GM12878 (cell line): ENCODE results near the gene FAM76A. TPM values are rescaled to one million over a fixed set of nuclear protein-coding genes. Genes with fewer than 3 reads are reported as not detected.

Source experiments
- ATAC-seq: fragments of 200-7000 bp; cut with Tn5 transposase; 3 replicates; pipeline ENCODE4 v1.9.1; 2020; ENCODE audit warnings: mild to moderate bottlenecking, moderate library complexity
- BruUV-seq: library from RNA; stranded (reverse); fragments of 400-500 nt; replicated peaks from 2 replicates; lab custom pipeline; 2021; lab: Mats Ljungman, UMichigan
- CTCF ChIA-PET: fragments of 300-600 bp; sonication (Branson Sonifier 250); formaldehyde crosslinking; extraction: SDS; loops from one replicate; lab custom pipeline; 2021; ENCODE audit warnings: inconsistent platforms; lab: Yijun Ruan, JAX
- POLR2A ChIA-PET: fragments of 350-600 bp; formaldehyde crosslinking; extraction: SDS; loops from one replicate; lab custom pipeline; 2021; ENCODE audit warnings: inconsistent platforms; lab: Charles Lee
- RAD21 ChIA-PET: fragments of 300-600 bp; sonication (Branson Sonifier 250); formaldehyde crosslinking; loops from one replicate; lab custom pipeline; 2023; ENCODE audit warnings: antibody characterized with exemption; ENCODE audit not compliant: unreplicated experiment; lab: Charles Lee
- SMC1A ChIA-PET: fragments of 300-600 bp; sonication (Branson Sonifier 250); formaldehyde crosslinking; loops from one replicate; lab custom pipeline; 2023; ENCODE audit not compliant: unreplicated experiment, uncharacterized antibody; lab: Charles Lee
- DNase-seq: peaks from one replicate; pipeline ENCODE4 v3.0.0-alpha.2; 2011; ENCODE audit warnings: low read depth, low spot score
- FAIRE-seq: peaks from 3 replicates; lab custom pipeline; 2011; peaks lifted over from hg19 to GRCh38; lab: Jason Lieb, UNC
- H2AFZ ChIP-seq: 2 replicates; pipeline ENCODE4 v1.6.0; 2011; ENCODE audit warnings: low read depth, low read length, control low read depth; ENCODE audit not compliant: control insufficient read depth
- H3K27ac ChIP-seq: 2 replicates; pipeline ENCODE4 v1.5.1; 2011; ENCODE audit warnings: control low read depth; ENCODE audit not compliant: control insufficient read depth, insufficient read depth
- H3K27me3 ChIP-seq, 2 experiments: replicated peaks in 1 of 2; 2 replicates each; pipeline versions ENCODE4 v1.6.0 to v1.6.1; 2011; ENCODE audit warnings: low read length in 1 of 2; ENCODE audit not compliant: control insufficient read depth in 2 of 2, insufficient read depth in 2 of 2
- H3K36me3 ChIP-seq, 2 experiments: 2 replicates each; pipeline ENCODE4 v1.5.1; 2011; ENCODE audit warnings: low read length in 1 of 2; ENCODE audit not compliant: control insufficient read depth in 2 of 2, insufficient read depth in 2 of 2
- H3K4me1 ChIP-seq: 2 replicates; pipeline ENCODE4 v1.6.1; 2011; ENCODE audit warnings: mild to moderate bottlenecking, low read length, moderate library complexity, mixed read lengths; ENCODE audit not compliant: control insufficient read depth, insufficient read depth
- H3K4me2 ChIP-seq: 2 replicates; pipeline ENCODE4 v1.6.0; 2011; ENCODE audit warnings: control low read depth; ENCODE audit not compliant: control insufficient read depth, insufficient read depth
- H3K4me3 ChIP-seq: fragments of 200-600 bp; sonication (generic); 2 replicates; pipeline ENCODE4 v1.5.1; 2016
- H3K79me2 ChIP-seq: 2 replicates; pipeline ENCODE4 v1.6.0; 2011; ENCODE audit warnings: low read length; ENCODE audit not compliant: control insufficient read depth, insufficient read depth
- H3K9ac ChIP-seq: 2 replicates; pipeline ENCODE4 v1.8.0; 2011; ENCODE audit warnings: low read length, control low read depth, mixed read lengths; ENCODE audit not compliant: control insufficient read depth, insufficient read depth
- H3K9me3 ChIP-seq: replicated peaks from 3 replicates; pipeline ENCODE4 v1.5.1; 2011; ENCODE audit warnings: mild to moderate bottlenecking, low read length; ENCODE audit not compliant: control insufficient read depth, insufficient read depth
- H4K20me1 ChIP-seq: 2 replicates; pipeline ENCODE4 v1.6.0; 2011; ENCODE audit not compliant: control insufficient read depth, insufficient read depth
- ESRRA ChIP-seq: IDR thresholded peaks from 2 replicates; pipeline ENCODE4 v1.6.1; 2012; ENCODE audit warnings: mild to moderate bottlenecking, low read length, improper control_type of control experiment
- FOS ChIP-seq: IDR thresholded peaks from 3 replicates; pipeline ENCODE4 v1.6.1; 2011; ENCODE audit warnings: borderline replicate concordance; ENCODE audit not compliant: insufficient read length; ENCODE audit errors: extremely low read depth
- JUNB ChIP-seq: IDR thresholded peaks from 2 replicates; pipeline ENCODE4 v1.6.1; 2016; ENCODE audit warnings: antibody characterized with exemption, mild to moderate bottlenecking
- SIN3A ChIP-seq: IDR thresholded peaks from 2 replicates; pipeline ENCODE4 v1.6.1; 2012; ENCODE audit warnings: low read depth, low read length, improper control_type of control experiment
- ZNF217 ChIP-seq: fragments of 450-650 bp; IDR thresholded peaks from 2 replicates; pipeline ENCODE4 v1.6.1; 2017; ENCODE audit warnings: antibody characterized with exemption, mild to moderate bottlenecking
- WGBS: methylation state at CpG from one replicate; pipeline ENCODE4 v1.1.6; 2016; ENCODE audit warnings: low lambda C conversion rate; ENCODE audit not compliant: insufficient replicate concordance, insufficient coverage; ENCODE audit errors: missing lambda C conversion rate; 5-methylcytosine and 5-hydroxymethylcytosine counted together
- in situ Hi-C: fragments of 300-500 bp; cut with MboI; formaldehyde crosslinking; loops from 9 replicates; pipeline ENCODE4 v1.14.3; 2018; ENCODE audit warnings: mixed read lengths
- intact Hi-C: fragments of 100-400 bp; cut with micrococcal nuclease; formaldehyde crosslinking; loops from one replicate; pipeline ENCODE4 v1.14.2; 2022; ENCODE audit not compliant: unreplicated experiment
- polyA plus RNA-seq, 11 experiments: library from polyadenylated mRNA; depleted of rRNA in 4 of 11; unstranded in 6 of 11; stranded (reverse) in 5 of 11; fragments of >200 nt; fragmentation: Nextera tagmentation in 4 of 11; fragmentation: Illumina TruSeq in 1 of 11; extraction: Ambion mirVana in 4 of 11; extraction: Trizol in 1 of 11; gene quantifications; 1 replicate in 1 of 11; 2 replicates in 10 of 11; pipeline versions ENCODE4 v1.2.1 to v1.2.3, GENCODE V29; 2011 to 2016; ENCODE audit warnings: inconsistent platforms in 2 of 11, missing spikeins in 2 of 11, low read depth in 1 of 11
- total RNA-seq, 4 experiments: library from RNA; depleted of rRNA in 3 of 4; stranded (reverse); fragments of >200 nt in 3 of 4; fragmentation: Illumina TruSeq in 1 of 4; extraction: Trizol in 1 of 4; gene quantifications; 2 replicates each; pipeline versions ENCODE4 v1.2.1 to v1.2.3, GENCODE V29; 2013 to 2021
- TF ChIP-seq, protein P1 (sequence below): fragments of 450-650 bp; IDR thresholded peaks from 2 replicates; pipeline ENCODE4 v1.6.1; 2017; ENCODE audit warnings: antibody characterized with exemption, mild to moderate bottlenecking, moderate library complexity
- TF ChIP-seq, protein P2 (sequence below): IDR thresholded peaks from 2 replicates; pipeline ENCODE4 v1.6.1; 2012; ENCODE audit warnings: low read depth, low read length, improper control_type of control experiment
- TF ChIP-seq, protein P3 (sequence below): IDR thresholded peaks from 2 replicates; pipeline ENCODE4 v1.6.1; 2012; ENCODE audit warnings: low read depth, low read length, improper control_type of control experiment
- TF ChIP-seq, protein P4 (sequence below): fragments of 150-350 bp; IDR thresholded peaks from 2 replicates; pipeline ENCODE4 v1.6.1; 2016; ENCODE audit warnings: low read depth, low read length

FAM76A gene
- total and polyA plus RNA-seq, 10 of the 15 experiments (the other 5 are each of a cell fraction or from before 2014, with no cell fraction given): 5.4 to 13.4 (median 7.6) TPM

DNA sequence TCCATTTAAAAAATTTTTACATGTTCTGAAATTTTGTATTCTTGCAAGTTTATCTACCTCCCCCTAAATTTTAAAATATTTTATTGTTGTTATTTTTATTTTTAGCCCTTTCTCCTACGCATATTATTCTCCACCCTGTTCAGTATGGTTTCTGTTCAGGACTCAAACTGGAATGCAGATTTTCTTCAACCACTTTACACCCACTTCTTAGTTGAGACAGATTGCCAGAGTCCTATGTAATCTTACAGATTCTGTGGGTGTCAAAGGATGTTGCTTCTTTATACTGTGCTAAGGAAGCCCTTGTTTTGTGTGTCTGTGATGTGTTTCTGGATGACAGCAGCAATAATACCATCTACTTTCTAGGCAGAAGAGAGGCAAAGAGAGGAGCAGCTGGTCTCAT lies 84.1 kb downstream of the FAM76A start (continued):
- TF ChIP-seq, protein P1, sequence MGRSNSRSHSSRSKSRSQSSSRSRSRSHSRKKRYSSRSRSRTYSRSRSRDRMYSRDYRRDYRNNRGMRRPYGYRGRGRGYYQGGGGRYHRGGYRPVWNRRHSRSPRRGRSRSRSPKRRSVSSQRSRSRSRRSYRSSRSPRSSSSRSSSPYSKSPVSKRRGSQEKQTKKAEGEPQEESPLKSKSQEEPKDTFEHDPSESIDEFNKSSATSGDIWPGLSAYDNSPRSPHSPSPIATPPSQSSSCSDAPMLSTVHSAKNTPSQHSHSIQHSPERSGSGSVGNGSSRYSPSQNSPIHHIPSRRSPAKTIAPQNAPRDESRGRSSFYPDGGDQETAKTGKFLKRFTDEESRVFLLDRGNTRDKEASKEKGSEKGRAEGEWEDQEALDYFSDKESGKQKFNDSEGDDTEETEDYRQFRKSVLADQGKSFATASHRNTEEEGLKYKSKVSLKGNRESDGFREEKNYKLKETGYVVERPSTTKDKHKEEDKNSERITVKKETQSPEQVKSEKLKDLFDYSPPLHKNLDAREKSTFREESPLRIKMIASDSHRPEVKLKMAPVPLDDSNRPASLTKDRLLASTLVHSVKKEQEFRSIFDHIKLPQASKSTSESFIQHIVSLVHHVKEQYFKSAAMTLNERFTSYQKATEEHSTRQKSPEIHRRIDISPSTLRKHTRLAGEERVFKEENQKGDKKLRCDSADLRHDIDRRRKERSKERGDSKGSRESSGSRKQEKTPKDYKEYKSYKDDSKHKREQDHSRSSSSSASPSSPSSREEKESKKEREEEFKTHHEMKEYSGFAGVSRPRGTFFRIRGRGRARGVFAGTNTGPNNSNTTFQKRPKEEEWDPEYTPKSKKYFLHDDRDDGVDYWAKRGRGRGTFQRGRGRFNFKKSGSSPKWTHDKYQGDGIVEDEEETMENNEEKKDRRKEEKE: no peak
- TF ChIP-seq ZNF217 (no peak), FOS (no peak), JUNB (no peak), SIN3A (no peak), ESRRA (no peak)
- TF ChIP-seq, protein P2, sequence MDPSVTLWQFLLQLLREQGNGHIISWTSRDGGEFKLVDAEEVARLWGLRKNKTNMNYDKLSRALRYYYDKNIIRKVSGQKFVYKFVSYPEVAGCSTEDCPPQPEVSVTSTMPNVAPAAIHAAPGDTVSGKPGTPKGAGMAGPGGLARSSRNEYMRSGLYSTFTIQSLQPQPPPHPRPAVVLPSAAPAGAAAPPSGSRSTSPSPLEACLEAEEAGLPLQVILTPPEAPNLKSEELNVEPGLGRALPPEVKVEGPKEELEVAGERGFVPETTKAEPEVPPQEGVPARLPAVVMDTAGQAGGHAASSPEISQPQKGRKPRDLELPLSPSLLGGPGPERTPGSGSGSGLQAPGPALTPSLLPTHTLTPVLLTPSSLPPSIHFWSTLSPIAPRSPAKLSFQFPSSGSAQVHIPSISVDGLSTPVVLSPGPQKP: no peak

DNA sequence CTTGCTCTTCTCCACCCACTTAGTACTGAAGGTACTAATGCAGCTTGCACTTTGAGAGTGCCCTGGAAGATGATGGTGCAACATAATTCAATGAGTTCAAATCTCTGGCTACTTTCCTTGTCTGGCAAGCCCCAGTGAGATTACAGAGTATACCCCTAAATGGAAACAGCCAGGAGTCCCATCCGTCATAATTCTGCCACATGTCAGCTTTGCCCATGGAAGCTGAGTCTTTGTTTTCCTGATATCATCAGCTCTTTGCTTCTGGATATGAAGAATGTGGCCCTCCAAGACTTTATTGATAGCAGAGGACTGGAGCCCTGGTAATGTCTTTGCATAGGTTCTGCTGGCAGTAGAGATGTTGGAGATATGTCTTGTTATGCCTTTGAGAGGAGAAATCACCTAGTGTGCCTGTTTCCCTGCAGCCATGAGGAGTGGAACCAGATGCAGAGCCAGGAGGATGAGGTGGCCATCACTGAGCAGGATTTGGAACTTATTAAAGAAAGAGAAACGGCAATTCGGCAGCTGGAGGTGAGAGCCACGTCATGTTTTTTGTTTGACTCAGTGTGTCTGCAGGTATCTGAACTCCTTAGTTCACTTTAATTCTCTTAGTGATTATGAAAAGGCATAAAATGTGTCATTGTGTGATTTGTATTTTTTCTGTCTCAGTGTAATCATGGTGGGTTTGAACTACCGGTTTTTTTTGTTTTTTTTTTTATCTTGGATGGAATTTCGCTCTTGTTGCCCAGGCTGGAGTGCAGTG lies 86.2 kb downstream of the FAM76A start:
- RAD21 ChIA-PET: interaction anchor here (1.7 kb wide), 1 partner anchor 142 kb away, joined by 4 read pairs; no protein-coding TSS in a partner anchor
- H3K36me3 ChIP-seq: peaks cover 2 to 10% of the 10 kb centered on the region in 2 experiments; a peak in 2 of 4 replicates
- H3K4me2 ChIP-seq: no peak overlapping the region
- no peak overlapping the region for H3K9ac ChIP-seq
- 22% methylated on average over 5 of the region's 6 CpGs for WGBS
- H3K27ac ChIP-seq: no peak overlapping the region
- H3K4me1 ChIP-seq: no peaks in the 10 kb centered on the region
- H4K20me1 ChIP-seq: no peaks in the 10 kb centered on the region
- BruUV-seq: no TSS peak
- no peak overlapping the region for H3K4me3 ChIP-seq
- no peak overlapping the region for H2AFZ ChIP-seq
- DNase-seq: no peak
- H3K27me3 ChIP-seq: no peaks in the 10 kb centered on the region
- FAIRE-seq: no peak
- ATAC-seq: no peak
- intact Hi-C loops: no loop called here
- POLR2A ChIA-PET: no interaction called here
- H3K9me3 ChIP-seq: no peaks in the 10 kb centered on the region
- no peaks in the 10 kb centered on the region for H3K79me2 ChIP-seq
- in situ Hi-C loops: no loop called here
- CTCF ChIA-PET: interaction anchor here (0.5 kb wide), 1 partner anchor 86 kb away, joined by 3 read pairs; the partner anchor contains the start of gene FAM76A
- SMC1A ChIA-PET: interaction anchor here (1.0 kb wide), 1 partner anchor 18 kb away, joined by 3 read pairs; the partner anchor contains the start of gene PPP1R8
- TF ChIP-seq, protein P3, sequence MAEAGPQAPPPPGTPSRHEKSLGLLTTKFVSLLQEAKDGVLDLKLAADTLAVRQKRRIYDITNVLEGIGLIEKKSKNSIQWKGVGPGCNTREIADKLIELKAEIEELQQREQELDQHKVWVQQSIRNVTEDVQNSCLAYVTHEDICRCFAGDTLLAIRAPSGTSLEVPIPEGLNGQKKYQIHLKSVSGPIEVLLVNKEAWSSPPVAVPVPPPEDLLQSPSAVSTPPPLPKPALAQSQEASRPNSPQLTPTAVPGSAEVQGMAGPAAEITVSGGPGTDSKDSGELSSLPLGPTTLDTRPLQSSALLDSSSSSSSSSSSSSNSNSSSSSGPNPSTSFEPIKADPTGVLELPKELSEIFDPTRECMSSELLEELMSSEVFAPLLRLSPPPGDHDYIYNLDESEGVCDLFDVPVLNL: no peak
- TF ChIP-seq, protein P4, sequence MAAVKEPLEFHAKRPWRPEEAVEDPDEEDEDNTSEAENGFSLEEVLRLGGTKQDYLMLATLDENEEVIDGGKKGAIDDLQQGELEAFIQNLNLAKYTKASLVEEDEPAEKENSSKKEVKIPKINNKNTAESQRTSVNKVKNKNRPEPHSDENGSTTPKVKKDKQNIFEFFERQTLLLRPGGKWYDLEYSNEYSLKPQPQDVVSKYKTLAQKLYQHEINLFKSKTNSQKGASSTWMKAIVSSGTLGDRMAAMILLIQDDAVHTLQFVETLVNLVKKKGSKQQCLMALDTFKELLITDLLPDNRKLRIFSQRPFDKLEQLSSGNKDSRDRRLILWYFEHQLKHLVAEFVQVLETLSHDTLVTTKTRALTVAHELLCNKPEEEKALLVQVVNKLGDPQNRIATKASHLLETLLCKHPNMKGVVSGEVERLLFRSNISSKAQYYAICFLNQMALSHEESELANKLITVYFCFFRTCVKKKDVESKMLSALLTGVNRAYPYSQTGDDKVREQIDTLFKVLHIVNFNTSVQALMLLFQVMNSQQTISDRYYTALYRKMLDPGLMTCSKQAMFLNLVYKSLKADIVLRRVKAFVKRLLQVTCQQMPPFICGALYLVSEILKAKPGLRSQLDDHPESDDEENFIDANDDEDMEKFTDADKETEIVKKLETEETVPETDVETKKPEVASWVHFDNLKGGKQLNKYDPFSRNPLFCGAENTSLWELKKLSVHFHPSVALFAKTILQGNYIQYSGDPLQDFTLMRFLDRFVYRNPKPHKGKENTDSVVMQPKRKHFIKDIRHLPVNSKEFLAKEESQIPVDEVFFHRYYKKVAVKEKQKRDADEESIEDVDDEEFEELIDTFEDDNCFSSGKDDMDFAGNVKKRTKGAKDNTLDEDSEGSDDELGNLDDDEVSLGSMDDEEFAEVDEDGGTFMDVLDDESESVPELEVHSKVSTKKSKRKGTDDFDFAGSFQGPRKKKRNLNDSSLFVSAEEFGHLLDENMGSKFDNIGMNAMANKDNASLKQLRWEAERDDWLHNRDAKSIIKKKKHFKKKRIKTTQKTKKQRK: no peak
- no peak for TF ChIP-seq ESRRA
